HepG2 (cell line): ENCODE measurements around the gene IL1RAP. TPM values are rescaled to one million over a fixed set of nuclear protein-coding genes. Genes with fewer than 3 reads are reported as not detected.

Experiments used
- polyA plus RNA-seq, 8 experiments: library from polyadenylated mRNA; depleted of rRNA in 3 of 8; stranded (reverse) in 7 of 8; unstranded in 1 of 8; fragments of >200 nt; fragmentation: Illumina TruSeq in 4 of 8; extraction: Trizol in 4 of 8; gene quantifications; 2 replicates each; pipeline versions ENCODE4 v1.2.1 to v1.2.3, GENCODE V29; 2011 to 2016; ENCODE audit warnings: low read depth in 4 of 8, missing spikeins in 1 of 8, mixed read lengths in 1 of 8; ENCODE audit not compliant: insufficient read depth in 1 of 8
- total RNA-seq, 5 experiments: library from RNA; depleted of rRNA; stranded (reverse); fragments of >200 nt; fragmentation: Illumina TruSeq; extraction: Trizol; gene quantifications; 2 replicates each; pipeline ENCODE4 v1.2.3, GENCODE V29; 2016; ENCODE audit warnings: low read depth in 1 of 5
- TF ChIP-seq, protein P1 (sequence below): sonication (generic); formaldehyde crosslinking; IDR thresholded peaks from 2 replicates; pipeline ENCODE4 v1.5.0; 2020; ENCODE audit warnings: mild to moderate bottlenecking, missing genetic modification reagents, borderline replicate concordance
- TF ChIP-seq, protein P2 (sequence below): sonication (generic); formaldehyde crosslinking; IDR thresholded peaks from 2 replicates; pipeline ENCODE4 v1.4.0; 2020; ENCODE audit warnings: missing genetic modification reagents, borderline replicate concordance

IL1RAP gene
- total and polyA plus RNA-seq, 2 of the 13 experiments (the other 11 are each of a cell fraction or from before 2014, with no cell fraction given): 18.3 to 54.9 TPM

DNA sequence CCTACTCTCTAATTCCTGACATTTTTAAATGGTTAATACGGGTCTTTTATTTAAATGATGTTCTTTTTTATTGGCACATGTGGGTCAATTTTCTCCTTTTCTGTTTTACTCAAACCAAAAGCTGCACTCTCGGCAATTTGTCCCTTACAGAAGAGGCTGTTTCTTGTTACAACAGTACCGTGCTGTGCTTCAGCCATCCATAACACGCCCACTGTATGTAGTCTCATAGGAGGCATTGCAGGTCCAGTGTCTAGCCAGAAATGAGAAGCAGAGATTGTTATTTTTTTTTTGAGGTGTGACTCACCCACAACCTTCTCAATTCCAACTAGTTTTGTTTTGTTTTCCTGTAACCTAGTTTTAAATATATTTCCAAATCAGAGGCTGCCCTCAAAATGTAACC is 184.0 kb downstream of the IL1RAP start (continued):
- TF ChIP-seq, protein P1, sequence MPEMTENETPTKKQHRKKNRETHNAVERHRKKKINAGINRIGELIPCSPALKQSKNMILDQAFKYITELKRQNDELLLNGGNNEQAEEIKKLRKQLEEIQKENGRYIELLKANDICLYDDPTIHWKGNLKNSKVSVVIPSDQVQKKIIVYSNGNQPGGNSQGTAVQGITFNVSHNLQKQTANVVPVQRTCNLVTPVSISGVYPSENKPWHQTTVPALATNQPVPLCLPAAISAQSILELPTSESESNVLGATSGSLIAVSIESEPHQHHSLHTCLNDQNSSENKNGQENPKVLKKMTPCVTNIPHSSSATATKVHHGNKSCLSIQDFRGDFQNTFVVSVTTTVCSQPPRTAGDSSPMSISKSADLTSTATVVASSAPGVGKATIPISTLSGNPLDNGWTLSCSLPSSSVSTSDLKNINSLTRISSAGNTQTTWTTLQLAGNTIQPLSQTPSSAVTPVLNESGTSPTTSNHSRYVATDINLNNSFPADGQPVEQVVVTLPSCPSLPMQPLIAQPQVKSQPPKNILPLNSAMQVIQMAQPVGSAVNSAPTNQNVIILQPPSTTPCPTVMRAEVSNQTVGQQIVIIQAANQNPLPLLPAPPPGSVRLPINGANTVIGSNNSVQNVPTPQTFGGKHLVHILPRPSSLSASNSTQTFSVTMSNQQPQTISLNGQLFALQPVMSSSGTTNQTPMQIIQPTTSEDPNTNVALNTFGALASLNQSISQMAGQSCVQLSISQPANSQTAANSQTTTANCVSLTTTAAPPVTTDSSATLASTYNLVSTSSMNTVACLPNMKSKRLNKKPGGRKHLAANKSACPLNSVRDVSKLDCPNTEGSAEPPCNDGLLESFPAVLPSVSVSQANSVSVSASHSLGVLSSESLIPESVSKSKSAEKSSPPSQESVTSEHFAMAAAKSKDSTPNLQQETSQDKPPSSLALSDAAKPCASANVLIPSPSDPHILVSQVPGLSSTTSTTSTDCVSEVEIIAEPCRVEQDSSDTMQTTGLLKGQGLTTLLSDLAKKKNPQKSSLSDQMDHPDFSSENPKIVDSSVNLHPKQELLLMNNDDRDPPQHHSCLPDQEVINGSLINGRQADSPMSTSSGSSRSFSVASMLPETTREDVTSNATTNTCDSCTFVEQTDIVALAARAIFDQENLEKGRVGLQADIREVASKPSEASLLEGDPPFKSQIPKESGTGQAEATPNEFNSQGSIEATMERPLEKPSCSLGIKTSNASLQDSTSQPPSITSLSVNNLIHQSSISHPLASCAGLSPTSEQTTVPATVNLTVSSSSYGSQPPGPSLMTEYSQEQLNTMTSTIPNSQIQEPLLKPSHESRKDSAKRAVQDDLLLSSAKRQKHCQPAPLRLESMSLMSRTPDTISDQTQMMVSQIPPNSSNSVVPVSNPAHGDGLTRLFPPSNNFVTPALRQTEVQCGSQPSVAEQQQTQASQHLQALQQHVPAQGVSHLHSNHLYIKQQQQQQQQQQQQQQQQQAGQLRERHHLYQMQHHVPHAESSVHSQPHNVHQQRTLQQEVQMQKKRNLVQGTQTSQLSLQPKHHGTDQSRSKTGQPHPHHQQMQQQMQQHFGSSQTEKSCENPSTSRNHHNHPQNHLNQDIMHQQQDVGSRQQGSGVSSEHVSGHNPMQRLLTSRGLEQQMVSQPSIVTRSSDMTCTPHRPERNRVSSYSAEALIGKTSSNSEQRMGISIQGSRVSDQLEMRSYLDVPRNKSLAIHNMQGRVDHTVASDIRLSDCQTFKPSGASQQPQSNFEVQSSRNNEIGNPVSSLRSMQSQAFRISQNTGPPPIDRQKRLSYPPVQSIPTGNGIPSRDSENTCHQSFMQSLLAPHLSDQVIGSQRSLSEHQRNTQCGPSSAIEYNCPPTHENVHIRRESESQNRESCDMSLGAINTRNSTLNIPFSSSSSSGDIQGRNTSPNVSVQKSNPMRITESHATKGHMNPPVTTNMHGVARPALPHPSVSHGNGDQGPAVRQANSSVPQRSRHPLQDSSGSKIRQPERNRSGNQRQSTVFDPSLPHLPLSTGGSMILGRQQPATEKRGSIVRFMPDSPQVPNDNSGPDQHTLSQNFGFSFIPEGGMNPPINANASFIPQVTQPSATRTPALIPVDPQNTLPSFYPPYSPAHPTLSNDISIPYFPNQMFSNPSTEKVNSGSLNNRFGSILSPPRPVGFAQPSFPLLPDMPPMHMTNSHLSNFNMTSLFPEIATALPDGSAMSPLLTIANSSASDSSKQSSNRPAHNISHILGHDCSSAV (CRISPR knock-in tag): no peak
- TF ChIP-seq, protein P2, sequence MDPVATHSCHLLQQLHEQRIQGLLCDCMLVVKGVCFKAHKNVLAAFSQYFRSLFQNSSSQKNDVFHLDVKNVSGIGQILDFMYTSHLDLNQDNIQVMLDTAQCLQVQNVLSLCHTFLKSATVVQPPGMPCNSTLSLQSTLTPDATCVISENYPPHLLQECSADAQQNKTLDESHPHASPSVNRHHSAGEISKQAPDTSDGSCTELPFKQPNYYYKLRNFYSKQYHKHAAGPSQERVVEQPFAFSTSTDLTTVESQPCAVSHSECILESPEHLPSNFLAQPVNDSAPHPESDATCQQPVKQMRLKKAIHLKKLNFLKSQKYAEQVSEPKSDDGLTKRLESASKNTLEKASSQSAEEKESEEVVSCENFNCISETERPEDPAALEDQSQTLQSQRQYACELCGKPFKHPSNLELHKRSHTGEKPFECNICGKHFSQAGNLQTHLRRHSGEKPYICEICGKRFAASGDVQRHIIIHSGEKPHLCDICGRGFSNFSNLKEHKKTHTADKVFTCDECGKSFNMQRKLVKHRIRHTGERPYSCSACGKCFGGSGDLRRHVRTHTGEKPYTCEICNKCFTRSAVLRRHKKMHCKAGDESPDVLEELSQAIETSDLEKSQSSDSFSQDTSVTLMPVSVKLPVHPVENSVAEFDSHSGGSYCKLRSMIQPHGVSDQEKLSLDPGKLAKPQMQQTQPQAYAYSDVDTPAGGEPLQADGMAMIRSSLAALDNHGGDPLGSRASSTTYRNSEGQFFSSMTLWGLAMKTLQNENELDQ (CRISPR knock-in tag): no peak
